Daoy (cell line): Measurements from ENCODE around the gene FAHD1. TPM values are rescaled to one million over a fixed set of nuclear protein-coding genes. Genes with fewer than 3 reads are reported as not detected.
"Not testable (repeated sequence)": the region's sequence is repeated elsewhere in the genome, so short reads cannot be mapped to it uniquely, and the experiment has no call there.

ENCODE experiments used
- DNase-seq: peaks from one replicate; pipeline ENCODE4 v3.0.0-alpha.2; 2015; ENCODE audit warnings: low read depth
- total RNA-seq: library from RNA; depleted of rRNA; stranded (reverse); fragments of >200 nt; shearing (Covaris generic); gene quantifications from 2 replicates; pipeline ENCODE4 v1.2.3, GENCODE V29; 2014

Gene FAHD1
- total RNA-seq, 1 experiment from 2014 or later: 26.6 TPM

DNA sequence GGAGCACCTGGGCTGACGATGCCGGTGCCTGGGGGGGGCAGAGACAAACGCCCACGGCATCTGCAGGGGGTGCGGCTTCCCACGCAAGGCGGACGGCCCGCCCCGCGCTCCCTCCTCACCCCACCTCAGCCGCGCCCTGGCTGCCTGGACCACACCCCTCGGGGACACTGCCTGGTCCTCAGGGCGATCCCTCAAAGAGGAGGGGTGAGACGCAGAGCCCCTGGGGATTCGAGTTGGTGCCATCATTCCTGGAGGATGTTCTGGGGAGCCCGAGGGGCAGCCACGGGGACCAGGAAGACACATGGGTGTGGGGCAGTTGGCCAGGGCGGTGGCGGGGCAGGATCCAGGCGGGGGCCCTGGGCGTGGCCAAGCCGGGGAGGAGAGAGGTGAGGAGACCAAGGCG lies 37.4 kb upstream of the FAHD1 start:
- DNase-seq: peak; percentile 0

GRCh38 chr16:1790261-1790610 lies 36.8 kb upstream of the FAHD1 start:
- DNase-seq: peak; percentile 0

DNA sequence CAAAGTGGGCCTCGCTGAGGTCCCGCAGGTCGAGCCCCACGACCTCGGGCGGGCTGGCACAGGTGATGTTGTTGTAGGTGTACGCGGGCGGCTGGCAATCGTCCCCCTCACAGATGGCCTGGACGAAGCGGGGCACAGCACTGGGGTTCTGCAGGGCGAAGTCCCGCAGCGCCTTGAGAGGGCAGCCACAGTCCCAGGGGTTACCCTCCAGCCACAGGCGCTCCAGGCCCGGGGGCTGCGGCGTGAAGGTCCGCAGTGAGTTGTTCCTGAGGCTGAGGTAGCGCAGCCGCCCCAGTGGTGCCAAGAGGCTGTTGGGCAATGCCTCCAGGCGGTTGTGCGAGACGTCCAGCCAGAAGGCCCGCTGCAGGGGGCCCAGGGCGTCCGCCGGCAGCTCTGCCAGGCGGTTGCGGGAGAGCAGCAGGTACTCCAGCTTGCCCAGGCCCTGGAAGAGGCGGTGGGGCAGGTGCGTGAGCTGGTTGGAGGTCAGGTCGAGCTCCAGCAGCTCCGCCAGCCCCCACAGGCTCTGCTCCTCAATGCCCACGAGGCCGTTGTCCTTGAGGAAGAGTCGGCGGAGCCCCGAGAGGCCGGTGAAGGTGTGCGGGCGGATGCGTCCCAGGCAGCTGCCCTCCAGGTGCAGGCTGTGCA lies 36.3 kb upstream of the FAHD1 start:
- DNase-seq: no peak

DNA sequence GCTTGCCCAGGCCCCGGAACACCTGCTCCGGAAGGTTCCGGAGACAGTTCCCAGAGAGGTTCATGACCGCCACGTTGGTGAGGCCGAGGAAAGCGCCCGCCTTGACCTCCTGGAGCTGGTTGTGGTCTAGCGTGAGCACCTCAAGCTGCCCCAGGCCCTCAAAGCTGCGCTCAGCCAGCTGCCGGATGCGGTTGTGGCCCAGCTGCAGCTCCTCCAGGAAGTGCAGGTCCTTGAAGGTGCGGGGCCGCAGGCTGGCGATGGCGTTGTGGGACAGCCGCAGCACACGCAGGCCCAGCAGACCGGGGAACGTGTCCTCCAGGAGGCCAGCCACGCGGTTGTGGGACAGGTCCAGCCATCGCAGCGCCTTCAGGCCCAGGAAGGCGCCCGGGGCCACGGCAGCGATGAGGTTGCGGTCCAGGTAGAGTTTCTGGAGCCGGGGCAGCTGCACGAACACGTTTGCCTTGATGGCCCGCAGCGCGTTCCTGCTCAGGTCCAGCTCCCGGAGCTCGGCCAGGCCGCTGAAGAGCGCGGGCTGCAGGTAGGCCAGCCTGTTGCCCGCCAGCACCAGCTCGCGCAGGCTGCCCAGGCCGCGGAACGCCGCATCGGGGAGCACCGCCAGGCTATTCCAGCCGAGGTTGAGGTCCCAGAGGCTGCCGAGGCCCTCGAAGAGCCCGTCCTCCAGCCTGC lies 35.6 kb upstream of the FAHD1 start:
- peak; percentile 2 for DNase-seq

DNA sequence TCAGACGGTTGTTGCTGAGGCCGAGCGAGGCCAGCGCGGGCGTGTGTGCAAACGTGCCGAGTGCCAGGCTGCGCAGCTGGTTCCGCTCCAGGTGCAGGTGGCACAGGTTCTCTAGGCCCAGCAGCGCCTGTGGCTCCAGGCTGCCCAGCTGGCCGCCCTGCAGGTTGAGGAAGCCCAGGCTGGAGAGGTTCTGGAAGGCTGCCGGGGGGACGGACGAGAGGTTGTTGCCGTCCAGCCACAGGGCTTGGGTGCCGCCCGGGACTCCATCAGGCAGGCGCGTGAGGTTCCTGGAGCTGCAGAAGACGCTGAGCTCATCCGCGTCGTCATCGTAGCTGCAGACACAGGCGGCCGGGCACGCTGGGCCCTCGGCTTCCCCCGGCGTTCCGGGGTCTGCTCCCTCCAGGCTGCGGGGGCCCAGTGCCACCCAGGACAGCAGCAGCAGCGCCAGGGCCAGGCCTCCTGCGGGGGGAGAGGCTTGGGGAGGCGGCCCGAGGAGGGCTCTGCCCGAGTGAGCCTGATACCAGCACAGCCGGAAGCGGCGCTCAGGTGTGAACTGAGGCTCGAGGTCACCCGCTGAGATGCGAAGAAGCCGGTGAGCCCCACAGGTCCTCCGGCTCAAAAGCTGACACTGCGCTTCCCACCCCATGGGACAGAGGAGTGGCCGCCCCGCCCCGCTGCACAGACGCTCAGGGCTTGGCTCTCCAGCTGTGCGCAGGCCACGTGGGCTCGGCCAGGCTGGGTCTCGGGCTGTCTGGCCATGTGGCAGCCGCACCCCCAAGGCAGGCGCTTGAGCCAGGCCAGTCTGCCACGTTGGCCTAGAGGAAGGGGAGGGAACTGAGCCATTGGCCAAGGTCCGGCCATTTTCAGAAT lies 34.8 kb upstream of the FAHD1 start:
- DNase-seq: peak; percentile 0

GRCh38 chr16:1792836-1793577 lies 34.0 kb upstream of the FAHD1 start:
- no peak for DNase-seq

DNA sequence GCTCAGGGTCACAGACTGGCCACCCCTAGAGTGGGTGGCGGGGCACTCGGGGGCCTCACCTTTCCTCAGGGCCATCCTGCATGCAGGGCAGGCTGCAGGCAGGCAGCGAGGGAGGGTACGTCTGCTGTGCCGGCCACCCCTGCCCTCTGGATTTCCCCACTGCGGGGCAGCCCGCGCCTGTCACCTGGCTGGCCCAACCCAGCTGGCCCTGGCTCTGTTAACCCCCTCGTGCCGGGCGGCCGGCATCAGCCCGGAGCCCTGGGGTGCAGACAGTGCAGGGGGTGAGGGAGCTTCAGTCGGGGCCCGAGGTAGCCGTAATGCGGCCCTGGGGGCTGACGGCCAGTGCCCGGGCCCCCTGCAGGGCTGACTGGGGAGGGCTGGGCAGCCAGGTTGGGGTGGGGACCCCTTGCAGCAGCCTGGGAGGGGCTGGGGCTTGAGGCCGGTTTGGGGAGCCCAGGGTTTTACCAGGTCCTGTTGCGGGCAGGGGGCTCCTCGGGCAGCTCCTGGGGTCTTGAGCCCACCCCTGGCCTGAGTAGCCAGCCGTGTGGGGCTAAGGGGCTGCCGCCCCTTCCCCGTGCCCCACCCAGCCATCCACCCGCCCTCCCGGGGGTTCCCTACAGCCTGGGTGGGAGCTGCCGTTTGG lies 33.3 kb upstream of the FAHD1 start, which contains the start of gene IGFALS:
Gene IGFALS, minus strand, starts transcription at position 128 of the 643 bp plus-strand sequence. Its CDS starts 53 bp downstream, at position 75.
- no peak for DNase-seq

DNA sequence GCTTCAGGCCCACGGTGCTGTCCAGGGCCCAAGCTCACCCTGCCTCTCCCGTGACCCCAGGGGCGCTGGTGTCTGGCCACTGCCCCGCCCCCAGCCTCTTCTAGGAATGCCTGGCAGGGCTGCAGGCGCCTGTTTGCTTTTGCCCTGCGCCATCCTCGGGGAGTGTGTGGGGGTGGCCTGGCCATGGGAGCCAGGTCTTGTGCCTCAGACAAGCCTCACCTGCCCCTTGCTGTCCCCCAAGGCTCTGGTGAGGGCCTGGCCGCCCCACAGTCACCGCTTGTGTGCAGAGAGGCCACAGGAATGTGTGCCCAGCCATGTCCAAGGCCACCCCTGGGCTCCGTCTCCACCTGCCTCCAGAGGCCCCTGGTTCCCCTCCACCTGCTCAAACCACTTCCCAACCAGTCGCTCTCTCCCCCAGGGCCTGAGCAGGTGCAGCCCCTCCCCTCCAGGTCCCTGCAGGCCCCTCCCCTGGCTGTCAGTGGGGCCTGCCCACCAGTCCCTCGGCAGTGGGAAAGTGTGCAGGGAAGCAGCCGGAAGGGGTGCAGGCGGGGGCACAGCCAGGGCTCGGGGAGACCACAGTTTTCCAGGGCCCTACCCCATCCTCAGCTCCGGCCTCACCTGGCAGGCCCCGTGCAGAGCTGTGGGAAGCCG lies 32.7 kb upstream of the FAHD1 start:
- DNase-seq: no peak

DNA sequence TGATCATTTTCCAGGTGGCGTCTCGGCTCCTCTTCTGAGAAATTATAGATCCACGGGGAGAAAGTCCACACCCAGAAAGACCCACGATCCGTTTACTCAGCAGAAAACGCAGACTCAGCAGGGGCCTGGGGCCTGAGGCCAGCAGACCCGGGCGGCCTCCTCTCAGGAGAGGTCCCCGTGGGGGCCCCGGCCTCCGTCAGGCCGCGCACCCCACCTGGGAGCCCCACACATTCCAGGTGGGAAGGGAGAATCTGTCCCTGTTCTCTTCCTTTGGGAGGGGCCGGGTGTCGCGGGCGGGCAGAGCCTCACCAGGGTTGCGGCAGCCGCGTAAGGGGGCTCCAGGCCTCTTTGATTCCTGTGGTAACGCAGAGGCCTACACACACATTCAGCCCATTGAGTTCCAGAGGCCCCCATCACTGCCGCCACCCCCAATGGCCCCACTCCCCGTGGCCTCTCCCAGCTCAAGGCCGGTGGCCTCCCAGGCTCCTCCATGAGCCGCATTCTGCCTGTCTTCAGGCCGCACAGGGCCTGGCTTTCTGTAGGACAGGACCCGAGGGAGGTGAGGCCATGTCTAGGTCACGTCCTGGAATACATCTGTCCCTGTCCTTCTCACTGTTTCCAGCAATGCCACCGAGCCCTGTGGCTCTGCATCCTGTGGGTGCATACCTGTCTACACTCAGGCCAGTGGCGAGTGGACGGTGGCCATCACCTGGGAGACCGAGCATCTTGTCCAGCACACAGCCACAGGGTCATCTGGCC lies 31.9 kb upstream of the FAHD1 start:
- no peak for DNase-seq

- DNase-seq: not testable (repeated sequence)
Measured at GRCh38 chr16:1799263-1799662, 27.7 kb upstream of the FAHD1 start.

- no peak for DNase-seq
Measured at GRCh38 chr16:1800701-1801100, 26.3 kb upstream of the FAHD1 start.

GRCh38 chr16:1807626-1808025 lies 19.4 kb upstream of the FAHD1 start:
- DNase-seq: no peak

DNA sequence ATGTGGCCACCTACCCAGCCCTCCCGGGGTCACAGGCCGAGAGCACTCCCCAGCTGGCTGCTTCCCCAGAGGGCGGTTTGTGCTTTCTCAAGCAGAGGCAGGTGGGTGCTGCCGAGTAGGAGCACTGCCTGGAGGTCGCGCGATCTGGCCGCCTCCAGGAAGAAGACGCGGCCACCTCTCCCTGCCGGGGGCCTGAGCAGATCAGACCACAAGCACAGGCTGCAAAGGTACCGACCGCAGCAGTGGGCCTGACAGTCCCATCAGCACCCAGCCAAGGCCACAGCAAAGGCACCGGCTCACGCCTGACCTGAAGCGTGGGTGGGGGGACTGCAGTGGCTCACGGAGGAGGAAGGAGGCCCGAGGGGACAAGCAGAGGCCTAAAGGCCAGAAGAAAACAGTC lies 18.3 kb upstream of the FAHD1 start:
- no peak for DNase-seq

- DNase-seq: no peak
Measured at GRCh38 chr16:1809281-1809801, 17.7 kb upstream of the FAHD1 start.

- no peak for DNase-seq
Measured at GRCh38 chr16:1810106-1810505, 16.9 kb upstream of the FAHD1 start.

DNA sequence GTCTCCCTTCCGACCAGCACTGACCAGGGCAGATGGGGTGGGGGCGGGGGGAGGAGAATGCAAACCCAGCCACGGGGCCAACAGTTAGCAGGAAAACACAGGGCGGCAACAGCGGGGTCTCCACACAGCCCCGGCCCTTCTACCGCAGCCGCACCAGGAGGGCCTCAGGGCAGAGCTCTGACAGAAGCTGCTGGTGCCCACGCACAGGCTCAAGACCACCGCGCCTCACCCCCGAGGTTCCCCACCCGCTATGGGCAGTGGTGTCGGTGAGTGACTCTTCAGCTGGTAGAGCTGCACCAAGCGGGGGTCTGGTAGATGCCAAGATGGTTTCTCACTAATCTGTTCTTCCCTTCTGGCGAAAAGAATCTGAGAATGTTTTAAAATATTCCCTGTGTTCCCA lies 16.5 kb upstream of the FAHD1 start:
- DNase-seq: no peak

DNA sequence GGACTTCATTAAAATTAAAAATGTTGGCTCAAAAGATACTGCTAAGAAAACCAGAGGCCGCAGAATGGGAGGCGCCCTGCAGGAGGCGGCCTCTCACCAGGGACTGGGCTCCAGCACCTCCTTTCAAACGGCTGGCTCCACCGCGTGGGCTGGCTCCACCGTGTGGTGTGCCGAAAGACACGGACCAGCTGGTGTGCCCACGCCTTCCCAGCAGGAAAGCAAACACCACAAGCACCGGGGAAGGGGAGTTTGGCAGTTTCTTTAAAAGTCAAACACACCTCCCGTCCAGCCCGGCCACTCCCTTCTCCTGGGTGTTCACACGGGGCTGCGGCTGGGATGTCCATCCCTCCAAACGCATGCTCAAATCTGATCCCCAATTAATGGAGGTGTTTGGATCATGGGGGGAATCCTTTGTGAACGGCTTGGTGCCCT lies 14.3 kb upstream of the FAHD1 start:
- peak; percentile 55 for DNase-seq

DNA sequence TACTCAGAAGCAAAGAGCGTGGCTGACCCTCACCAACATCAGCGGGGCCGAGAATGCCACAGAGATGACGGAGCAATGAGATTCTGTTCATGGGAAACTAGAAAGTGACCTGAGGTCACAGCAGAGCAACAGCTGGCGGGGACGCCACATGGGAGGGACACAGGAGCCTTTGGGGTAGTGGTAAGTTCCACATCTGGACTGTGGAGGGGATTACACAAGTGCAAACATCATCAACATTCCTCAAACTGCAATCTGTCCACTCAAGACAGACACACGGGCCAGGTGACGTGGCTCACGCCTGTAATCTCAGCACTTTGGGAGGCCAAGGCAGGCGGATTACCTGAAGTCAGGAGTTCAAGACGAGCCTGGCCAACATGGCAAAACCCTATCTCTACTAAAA lies 11.5 kb upstream of the FAHD1 start:
- DNase-seq: no peak

DNA sequence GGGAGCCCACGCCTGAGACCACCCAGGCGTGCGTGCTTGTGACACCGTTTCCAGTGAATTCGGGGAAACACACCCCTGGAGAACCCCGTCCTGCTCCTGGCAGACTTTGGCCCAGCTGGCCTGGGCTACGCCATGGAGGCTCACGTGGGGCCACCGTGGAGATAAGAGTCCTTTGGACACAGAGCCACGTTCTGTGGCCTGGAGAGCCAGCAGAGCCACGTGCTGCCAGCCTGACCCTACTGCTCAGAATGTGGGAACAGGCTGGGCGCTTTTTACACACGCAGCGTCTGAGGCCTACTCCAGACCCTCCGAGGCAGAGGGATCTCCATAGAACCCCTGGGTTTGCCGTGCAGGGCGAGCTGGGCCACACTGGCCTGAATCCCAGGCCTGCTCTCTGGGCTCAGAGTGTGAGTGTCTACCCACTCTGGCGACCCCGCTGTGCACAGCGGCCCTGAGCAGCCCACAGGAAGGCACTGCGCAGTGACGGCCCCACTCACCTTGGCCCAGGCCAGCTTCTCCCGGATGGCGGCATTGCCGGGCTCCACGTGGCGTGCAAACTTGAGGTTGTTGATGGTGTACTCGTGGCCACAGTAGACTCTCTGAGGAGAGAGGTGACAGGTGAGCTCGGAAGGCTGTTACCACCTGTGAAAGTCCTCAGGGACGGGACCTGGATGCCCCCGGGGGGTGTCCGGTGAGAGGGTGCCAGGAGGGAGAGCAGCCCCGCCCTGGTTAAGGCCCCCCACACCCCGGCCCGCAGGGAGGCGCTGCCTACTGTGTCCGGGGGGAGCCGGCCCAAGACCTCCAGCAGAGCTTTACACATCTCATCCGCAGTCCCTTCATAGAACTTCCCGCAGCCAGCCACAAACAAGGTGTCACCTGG lies 10.4 kb upstream of the FAHD1 start:
- DNase-seq: no peak
